HG03097 (cell line): ENCODE measurements around the gene CCDC7.
"Not testable (repeated sequence)": the region's sequence is repeated elsewhere in the genome, so short reads cannot be mapped to it uniquely, and the experiment has no call there.

Source experiments
- ATAC-seq: cut with Tn5 transposase; IDR thresholded peaks from one replicate; pipeline ENCODE4 v1.9.1; 2021; ENCODE audit not compliant: unreplicated experiment, low FRiP score

CCDC7 gene

DNA sequence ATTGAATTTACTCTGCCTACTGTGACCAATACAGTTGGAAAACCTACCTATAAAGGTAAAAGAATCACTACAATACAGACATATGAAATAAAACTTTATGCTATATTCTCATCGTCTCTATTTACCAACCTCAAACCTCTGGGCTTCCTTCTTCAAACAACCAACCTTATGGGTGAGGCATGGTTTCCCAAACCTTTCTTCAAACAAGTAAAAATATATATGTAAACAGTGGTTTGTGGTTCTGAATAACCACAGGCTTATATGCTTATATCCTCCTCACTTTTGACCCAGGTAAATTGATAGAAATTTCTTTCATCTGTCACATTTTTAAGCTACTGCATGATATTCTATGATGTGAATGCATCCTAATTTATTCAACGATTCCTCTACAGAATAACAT lies 408.5 kb downstream of the CCDC7 start:
- ATAC-seq = no peak

DNA sequence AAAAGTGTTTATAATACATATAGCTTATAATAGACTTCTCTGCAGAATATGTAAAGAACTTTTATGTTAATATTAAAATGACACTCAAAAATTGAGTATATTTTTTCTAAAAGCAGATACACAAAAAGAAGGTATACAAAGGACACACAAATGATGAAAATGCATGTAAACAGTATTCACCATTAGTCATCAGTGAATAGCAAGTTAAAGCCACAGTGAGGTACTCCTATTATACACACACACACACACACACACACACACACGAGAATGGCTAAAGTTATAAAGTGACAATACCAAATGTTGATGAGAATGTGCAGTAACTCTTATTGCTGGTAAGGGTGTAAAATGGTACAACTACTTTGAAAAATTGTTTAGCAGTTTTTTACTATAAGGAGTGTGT lies 419.2 kb downstream of the CCDC7 start:
- no peak for ATAC-seq

DNA sequence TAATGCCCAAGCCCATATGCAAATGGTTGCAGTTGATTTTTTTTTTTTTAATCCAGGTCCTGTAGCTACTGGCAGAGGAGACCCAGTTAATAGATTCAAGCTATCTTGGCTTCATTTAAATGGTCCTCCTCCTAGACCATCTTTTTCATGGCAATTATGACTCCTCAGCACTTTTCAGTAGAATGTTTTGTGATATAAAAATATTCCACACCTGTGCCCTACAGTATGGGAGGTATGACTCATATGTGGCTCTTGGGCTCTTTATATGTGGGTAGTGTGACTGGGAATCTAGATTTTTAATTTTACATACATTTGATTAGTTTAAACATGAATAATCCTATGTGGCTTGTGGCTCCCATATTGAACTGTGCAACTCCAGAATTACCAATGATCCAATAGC lies 432.0 kb downstream of the CCDC7 start:
- no peak for ATAC-seq

DNA sequence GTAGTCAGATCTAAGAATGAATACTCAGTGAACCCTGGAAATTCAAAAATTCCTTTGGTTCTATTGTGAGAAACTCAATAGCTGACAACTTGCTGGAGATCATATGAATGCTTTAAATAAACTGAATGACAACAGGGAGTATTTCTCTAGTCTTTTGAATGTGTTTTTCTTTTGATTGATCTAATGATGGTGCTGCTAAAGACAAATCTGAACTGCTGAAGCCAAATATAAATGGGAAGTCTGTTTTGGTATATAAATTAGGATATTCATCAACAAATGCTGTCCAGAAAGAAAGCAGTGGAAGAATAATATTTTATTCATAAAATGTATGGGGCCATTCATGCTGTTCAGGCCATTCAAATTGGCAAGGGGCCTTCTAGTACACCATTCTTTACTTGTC lies 432.7 kb downstream of the CCDC7 start:
- ATAC-seq = no peak

DNA sequence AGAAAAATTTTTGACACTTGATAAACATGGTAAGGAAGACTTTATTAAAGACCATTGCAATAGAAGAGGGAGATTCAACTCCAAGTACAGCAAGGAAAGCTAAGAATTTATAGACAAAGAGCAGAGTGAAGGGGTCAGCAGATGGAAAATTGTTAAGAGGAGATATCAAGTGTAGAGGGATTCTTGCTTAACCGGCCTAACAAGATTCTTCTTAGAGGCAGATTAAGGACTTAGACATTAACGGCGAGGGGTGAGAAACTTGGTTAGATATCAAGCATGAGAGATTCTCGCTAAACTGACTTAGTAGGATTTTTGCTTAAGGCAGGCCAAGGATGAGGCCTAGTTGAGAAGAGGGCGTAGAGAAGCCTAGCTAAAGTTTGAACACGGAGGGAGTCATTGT lies 436.1 kb downstream of the CCDC7 start:
- no peak for ATAC-seq

DNA sequence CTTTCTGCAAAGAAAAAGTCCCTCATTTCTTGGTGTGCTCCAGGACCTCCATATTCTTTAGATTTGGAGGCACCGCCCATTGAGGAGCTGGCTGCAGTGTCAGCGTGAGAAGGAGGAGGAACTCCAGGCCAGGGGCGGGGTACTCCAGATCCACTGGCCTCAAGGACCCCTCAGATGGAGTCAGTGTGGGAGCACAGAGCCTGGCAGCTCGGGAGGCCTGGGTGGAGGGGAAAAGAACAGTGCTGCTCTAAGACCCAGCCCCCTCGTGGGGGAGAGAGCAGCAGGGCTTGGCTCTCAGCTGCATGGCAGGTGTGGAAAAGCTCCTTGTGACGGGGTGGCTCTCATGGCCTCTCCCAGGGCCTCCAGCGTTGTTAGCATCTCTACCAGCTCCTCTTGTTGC lies 441.5 kb downstream of the CCDC7 start:
- no peak for ATAC-seq

DNA sequence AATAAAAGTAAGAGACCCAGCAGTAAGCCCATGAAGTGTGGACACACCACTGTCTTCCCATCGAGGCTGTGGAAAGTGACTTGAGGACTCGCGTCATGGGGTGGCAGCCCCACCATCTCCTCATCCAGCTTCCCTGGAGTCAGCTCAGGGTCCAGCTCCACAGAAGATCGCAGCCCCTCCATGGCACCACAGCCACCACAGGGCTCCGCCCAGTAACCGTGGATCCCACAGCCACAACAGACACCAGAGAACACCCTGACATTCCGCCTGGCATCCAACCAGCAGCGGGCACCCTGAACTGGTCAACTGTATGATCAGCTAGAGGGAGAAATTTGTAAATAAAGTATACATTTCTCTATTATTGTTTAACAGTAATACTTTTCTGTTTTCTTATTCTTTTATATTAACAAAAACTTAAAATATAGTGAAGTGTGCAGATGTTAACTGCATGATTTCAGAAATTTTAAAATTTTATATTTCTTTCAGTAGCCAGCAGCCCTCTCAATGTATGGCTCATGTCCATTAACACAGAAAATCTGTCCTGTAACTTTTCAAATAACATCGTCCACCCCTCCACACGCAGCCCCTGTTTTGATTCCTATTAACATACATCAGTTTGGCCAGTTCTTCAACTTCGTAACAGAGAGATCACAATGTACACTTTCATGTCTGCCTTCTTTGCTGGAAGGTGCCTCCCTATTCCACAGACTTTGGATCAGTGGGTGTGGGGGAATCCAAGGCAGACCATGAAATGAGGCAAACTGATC lies 442.4 kb downstream of the CCDC7 start:
- no peak for ATAC-seq

DNA sequence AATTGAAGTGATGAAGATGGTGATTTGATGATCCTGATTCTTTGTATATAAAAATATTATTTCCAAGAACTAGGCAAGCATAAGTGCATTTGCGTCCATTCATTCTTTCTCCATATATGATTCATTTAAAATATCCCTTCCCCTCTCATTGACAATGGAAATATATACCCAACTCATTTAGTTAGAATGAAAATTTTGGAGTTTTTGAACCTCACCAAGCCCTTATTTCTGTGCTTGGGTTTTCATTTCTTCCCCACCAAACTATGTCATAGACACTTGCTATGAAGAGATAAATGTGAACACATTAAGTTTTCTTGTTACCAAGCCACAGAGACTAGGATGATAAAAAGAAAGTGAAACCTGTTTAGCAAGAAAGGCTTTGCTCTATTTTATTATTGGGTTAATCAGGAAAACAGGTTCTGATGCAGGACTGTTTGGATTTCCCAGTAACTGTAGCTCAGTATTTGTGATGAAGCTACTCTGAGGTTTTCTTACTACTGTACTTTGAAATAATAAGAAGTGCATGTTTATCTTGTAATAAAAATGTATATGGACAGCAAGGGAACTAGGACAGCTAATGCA lies 443.8 kb downstream of the CCDC7 start:
- ATAC-seq = no peak

DNA sequence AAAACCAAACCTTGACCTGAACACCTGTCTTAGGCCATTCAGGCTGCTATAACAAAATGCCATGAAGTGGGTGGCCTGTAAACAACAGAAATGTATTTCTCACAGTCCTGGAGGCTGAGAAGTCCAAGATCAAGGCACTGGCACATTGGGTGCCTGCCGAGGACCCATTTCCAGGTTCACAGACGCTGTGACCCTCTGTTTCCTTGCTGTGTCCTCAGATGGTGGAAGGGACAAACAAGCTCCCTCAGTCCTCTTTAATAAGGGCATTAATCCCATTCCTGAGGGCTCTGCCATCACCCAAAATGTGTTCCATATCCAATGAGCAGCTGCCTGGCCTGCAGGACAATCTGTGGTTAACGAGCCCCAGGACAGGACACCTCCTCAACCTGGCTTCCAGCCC lies 444.5 kb downstream of the CCDC7 start:
- no peak for ATAC-seq

DNA sequence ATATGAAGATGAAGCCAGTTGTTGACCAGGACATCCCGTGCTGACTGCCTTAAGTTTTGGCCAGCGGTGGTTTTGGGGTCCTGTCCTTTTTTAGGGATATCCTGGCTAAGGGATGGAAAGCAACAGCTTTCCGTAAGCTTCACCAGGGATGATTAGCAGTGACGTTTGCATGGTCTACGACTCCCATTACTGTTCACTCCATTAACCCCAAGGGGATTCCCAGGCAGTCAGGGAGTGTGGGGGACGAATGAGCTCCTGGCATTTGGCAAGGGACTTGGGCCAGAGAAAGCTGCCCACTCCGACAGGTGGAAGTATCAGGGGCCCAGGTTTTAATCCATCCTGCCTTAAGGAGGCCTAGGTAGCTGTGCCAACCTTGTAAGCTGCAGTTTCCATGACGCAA lies 445.3 kb downstream of the CCDC7 start:
- ATAC-seq = no peak

DNA sequence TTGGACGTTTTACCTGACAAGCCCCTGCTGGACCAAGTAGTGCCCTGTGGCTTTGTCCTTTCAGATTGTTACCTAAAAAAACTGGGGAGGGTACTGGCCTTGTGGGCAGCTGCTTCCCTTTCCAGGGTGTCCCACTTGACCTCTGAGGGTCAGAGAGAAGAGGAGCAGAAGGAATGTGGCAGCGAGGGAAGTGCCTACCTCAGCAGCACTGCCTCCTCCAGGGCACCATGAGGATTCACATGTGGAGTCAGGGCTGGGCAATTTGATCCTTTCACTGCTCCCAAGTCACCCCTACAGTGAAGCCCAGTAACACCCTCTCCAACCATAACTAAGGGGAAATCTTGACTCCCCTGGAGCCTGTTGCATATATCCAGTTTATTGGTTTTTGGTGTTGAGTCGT lies 447.5 kb downstream of the CCDC7 start:
- ATAC-seq = no peak

DNA sequence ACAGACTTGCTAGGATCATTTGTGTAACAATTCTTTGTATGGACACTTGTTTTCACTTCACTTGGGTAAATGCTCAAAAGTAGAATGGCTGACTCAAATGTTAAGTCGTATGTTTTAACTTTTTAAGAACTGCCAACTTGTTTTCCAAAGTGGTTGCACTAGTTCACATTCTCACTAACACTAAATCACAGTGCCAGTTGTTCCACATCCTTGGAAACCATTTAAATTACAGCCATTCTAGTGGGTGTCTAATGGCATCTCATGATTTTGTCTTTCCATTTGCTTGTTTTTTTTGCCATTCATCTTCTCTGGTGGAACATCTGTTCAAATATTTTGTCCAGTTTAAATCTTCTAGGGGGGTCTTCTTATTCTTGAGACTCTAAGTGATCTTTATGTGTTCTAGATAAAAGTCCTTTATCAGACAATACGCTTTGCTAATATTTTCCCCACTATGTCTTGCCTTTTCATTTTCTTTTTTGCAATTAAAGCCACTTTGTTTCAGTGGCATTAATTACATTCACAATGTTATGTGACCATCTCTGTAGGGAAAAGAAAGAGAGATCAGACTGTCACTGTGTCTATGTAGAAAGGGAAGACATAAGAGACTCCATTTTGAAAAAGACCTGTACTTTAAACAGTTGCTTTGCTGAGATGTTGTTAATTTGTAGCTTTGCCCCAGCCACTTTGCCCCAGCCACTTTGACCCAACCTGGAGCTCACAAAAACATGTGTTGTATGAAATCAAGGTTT lies 448.1 kb downstream of the CCDC7 start:
- ATAC-seq = no peak

DNA sequence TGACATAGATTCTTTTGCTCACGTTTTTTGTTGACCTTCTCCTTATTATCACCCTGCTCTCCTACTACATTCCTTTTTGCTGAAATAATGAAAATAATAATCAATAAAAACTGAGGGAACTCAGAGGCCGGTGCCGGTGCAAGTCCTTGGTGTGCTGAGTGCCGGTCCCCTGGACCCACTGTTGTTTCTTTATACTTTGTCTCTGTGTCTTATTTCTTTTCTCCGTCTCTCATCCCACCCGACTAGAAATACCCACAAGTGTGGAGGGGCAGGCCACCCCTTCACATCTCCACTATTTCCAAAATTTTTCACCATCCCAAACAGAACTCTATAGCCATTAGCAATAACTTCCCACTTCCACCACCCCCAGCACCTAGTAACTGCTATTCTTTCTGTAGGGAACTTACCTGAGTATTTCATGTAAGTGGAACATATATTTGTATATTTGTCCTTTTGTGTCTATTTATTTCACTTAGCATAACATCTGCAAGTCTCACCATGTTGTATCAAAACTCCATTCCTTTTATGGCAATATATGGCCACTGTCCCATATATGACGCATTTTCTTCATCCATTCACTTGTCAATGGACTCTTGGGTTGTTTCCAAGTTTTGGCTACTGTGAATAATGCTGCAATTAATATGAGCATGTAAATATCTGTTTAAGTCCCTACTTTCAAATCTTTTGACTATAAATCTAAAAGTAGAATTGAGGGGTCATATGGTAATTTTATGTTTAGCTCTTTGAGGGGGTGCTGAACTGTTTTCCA lies 449.4 kb downstream of the CCDC7 start:
- ATAC-seq = not testable (repeated sequence)

DNA sequence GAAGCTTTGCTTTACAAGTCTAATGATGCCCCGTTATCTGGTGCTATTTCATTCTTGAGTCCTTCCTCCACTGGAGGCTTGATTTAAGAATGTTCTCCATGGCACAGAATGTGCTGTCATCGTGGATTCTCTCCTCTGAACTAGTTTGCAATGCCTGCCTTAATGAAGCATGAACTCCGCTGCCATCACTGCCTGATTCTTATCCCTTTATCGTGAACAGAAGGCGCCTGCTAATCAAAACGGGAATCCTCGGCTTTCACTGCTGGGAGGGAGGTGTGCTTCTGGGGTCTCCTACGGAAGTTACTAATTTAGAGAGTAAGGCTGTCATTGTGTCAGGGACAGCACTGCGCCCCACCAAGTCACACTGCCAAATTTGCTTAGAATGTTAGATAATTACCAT lies 455.9 kb downstream of the CCDC7 start:
- ATAC-seq = no peak

DNA sequence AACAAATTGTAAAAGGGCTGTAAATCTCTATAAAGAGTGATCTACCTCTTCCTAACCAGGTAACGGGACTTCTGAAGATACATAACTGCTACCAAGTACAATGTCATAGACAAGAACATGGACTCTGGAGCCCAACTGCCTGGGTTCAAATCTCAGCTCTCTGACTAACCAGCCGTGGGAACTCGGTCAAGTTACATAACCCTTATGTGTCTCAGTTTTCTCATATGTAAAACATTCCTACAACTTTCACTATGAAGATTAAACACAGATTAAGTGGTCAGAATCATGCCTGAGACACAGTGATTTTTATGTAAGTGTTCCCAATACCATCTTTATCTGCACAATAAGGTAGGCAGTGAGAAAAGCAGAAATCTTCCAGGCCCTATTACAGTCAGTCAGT lies 459.5 kb downstream of the CCDC7 start:
- no peak for ATAC-seq

DNA sequence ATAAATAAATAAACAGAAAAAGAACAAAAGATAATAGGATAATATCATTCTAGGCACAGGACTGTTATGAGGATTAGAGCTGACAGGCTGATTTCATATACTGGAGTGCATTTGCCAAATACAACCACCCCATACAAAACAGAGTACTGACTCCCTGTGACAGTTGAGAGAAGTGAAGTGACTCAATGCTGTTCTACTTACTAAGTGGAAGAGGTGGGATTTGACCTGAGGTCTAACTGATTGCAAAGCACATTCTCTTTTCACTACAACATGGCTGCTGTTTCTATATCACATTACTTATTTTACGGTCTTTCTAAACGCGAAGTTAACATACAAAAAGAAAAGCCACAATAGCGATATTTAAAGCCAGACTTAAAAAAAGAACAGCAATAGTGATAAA lies 460.7 kb downstream of the CCDC7 start:
- ATAC-seq = no peak

DNA sequence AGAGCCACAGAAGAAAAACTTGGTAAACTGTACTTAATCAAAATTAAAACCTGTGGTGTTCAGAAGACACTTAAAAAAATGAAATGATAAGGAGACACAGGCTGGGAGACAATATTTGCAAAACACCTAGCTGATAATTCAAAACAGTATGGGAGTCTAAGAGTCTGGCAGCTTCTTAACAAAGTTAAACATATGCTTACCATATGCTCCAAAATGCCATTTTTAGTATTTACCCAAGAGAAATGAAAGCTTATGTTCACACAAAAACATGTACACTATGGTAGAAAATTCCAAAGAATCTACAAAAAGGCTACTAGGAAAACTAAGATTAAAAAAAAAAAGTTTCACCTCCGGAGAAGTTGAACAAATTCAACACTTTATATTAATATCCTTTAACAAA lies 463.5 kb downstream of the CCDC7 start:
- no peak for ATAC-seq

DNA sequence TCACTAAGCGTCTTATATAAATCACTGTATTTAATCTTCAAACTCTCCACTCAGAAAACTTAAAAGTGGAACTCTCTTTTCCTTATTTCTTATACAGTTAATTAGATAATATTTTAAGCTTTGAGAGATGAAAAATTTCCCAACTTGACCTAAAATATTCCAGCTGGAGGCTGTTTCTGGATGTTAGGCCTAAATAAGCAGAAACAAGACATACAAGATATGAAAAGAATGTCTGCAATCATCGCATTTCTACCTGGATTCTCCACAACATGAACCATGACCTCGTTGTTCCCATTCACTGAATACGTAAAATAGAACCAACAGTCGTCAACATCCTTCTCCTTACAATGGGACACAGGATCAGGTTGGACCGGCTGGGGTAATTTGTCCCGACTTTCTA lies 464.0 kb downstream of the CCDC7 start:
- ATAC-seq = not testable (repeated sequence)

DNA sequence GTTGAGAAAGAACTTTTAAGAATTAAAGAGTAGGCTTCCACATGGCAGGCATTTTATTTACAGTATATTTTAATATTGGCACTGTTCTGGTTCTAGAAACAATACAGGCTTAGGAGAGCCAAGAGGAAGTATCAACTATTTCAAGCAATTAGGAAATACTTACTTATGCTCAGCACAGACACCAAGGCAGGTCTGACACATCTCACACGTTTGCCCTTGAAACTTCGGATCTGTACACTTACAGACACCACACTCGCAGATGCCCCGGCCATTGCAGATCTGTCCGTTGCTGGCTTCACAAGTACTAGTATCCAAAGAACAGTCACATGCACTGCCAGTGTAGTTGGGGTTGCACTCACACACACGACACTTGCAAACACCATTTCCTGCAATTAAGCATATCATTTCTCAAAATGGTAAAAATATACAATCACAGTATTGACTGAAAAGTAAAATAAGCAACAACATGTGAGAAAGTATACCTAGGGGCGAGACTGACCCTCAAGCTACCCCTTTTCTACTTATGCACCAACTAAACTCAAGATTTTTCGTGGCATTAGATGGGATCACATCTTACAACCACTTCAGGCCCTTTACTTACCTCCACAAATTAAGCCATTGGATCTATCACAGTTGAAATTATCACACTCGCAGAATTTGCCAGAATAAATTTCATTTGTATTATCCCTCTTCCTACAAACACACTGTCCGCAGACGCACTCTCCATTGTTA lies 465.5 kb downstream of the CCDC7 start:
- no peak for ATAC-seq

DNA sequence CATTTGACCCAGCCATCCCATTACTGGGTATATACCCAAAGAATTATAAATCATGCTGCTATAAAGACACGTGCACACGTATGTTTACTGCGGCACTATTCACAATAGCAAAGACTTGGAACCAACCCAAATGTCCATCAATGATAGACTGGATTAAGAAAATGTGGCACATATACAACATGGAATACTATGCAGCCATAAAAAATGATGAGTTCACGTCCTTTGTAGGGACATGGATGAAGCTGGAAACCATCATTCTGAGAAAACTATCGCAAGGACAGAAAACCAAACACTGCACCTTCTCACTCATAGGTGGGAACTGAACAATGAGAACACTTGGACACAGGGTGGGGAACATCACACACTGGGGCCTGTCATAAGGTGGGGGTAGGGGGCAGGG lies 471.9 kb downstream of the CCDC7 start:
- ATAC-seq = not testable (repeated sequence)

DNA sequence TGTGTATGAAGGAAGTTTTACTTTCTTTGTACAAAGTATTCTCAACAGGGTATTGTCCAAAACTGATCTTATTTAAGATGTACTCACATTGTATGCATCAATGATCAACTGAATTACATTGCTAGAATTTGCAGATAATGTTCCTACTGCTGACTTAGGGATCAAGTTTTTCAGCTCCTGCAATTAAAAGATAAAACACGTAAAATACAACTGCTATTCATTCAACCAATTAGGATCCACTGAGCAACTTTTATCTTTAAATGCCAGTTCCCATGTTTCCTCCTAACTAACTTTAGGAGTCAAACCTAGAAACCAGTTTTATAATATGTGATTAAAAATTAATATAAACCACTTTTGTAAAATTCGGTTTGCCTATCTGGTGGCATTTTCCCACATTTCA lies 476.2 kb downstream of the CCDC7 start:
- no peak for ATAC-seq
